ENCODE measurements around the gene AIMP1. TPM values are rescaled to one million over a fixed set of nuclear protein-coding genes. Genes with fewer than 3 reads are reported as not detected.

AIMP1 gene
- total RNA-seq, 1 experiment from 2014 or later: 25.6 TPM

- DNase-seq: no peak
- no peaks in the 10 kb centered on the region for H3K27me3 ChIP-seq (ENCODE audit: control insufficient read depth, insufficient read depth, low read length)
- no peaks in the 10 kb centered on the region; the same call in 1 of the 2 replicates for H3K36me3 ChIP-seq (replicated peaks; ENCODE audit: control insufficient read depth, insufficient read depth, low read length)
- H3K4me3 ChIP-seq (ENCODE audit: insufficient read depth, low read depth, low read length): no peak overlapping the region
These were observed 34.7 kb downstream of the AIMP1 start for GRCh38 chr4:106351016-106351415.

- DNase-seq: no peak
- Histone ChIP-seq H3K4me3 (ENCODE audit: insufficient read depth, low read depth, low read length) (no peak overlapping the region), H3K27me3 (ENCODE audit: control insufficient read depth, insufficient read depth, low read length) (no peaks in the 10 kb centered on the region), H3K36me3 (replicated peaks; ENCODE audit: control insufficient read depth, insufficient read depth, low read length) (no peaks in the 10 kb centered on the region)
These were observed 37.4 kb downstream of the AIMP1 start for GRCh38 chr4:106353786-106354185.

- Histone ChIP-seq H3K27me3 (ENCODE audit: control insufficient read depth, insufficient read depth, low read length) (no peaks in the 10 kb centered on the region), H3K36me3 (replicated peaks; ENCODE audit: control insufficient read depth, insufficient read depth, low read length) (no peaks in the 10 kb centered on the region), H3K4me3 (ENCODE audit: insufficient read depth, low read depth, low read length) (no peak overlapping the region)
- no peak for DNase-seq
These were observed 38.8 kb downstream of the AIMP1 start for GRCh38 chr4:106355193-106355592.

- H3K36me3 ChIP-seq (replicated peaks; ENCODE audit: control insufficient read depth, insufficient read depth, low read length): no peaks in the 10 kb centered on the region
- no peaks in the 10 kb centered on the region for H3K27me3 ChIP-seq (ENCODE audit: control insufficient read depth, insufficient read depth, low read length)
- no peak overlapping the region for H3K4me3 ChIP-seq (ENCODE audit: insufficient read depth, low read depth, low read length)
- no peak for DNase-seq
These were observed 42.5 kb downstream of the AIMP1 start for GRCh38 chr4:106358899-106359298.

GRCh38 chr4:106362086-106362825, 45.9 kb downstream of the AIMP1 start:
- no peaks in the 10 kb centered on the region for H3K27me3 ChIP-seq (ENCODE audit: control insufficient read depth, insufficient read depth, low read length)
- no peak for DNase-seq
- H3K4me3 ChIP-seq (ENCODE audit: insufficient read depth, low read depth, low read length): no peak overlapping the region
- H3K36me3 ChIP-seq (replicated peaks; ENCODE audit: control insufficient read depth, insufficient read depth, low read length): no peaks in the 10 kb centered on the region

- no peaks in the 10 kb centered on the region for H3K27me3 ChIP-seq (ENCODE audit: control insufficient read depth, insufficient read depth, low read length)
- no peak for DNase-seq
- no peaks in the 10 kb centered on the region for H3K36me3 ChIP-seq (replicated peaks; ENCODE audit: control insufficient read depth, insufficient read depth, low read length)
- no peak overlapping the region for H3K4me3 ChIP-seq (ENCODE audit: insufficient read depth, low read depth, low read length)
These were observed 47.9 kb downstream of the AIMP1 start for GRCh38 chr4:106364282-106364681.

GRCh38 chr4:106365613-106366012, 49.3 kb downstream of the AIMP1 start:
- H3K4me3 ChIP-seq (ENCODE audit: insufficient read depth, low read depth, low read length): no peak overlapping the region
- no peaks in the 10 kb centered on the region for H3K27me3 ChIP-seq (ENCODE audit: control insufficient read depth, insufficient read depth, low read length)
- H3K36me3 ChIP-seq (replicated peaks; ENCODE audit: control insufficient read depth, insufficient read depth, low read length): no peaks in the 10 kb centered on the region
- DNase-seq: no peak

- DNase-seq: no peak
- no peaks in the 10 kb centered on the region for H3K27me3 ChIP-seq (ENCODE audit: control insufficient read depth, insufficient read depth, low read length)
- no peak overlapping the region for H3K4me3 ChIP-seq (ENCODE audit: insufficient read depth, low read depth, low read length)
- H3K36me3 ChIP-seq (replicated peaks; ENCODE audit: control insufficient read depth, insufficient read depth, low read length): no peaks in the 10 kb centered on the region
These were observed 49.7 kb downstream of the AIMP1 start for GRCh38 chr4:106366026-106366425.

- Histone ChIP-seq H3K27me3 (ENCODE audit: control insufficient read depth, insufficient read depth, low read length) (no peaks in the 10 kb centered on the region), H3K36me3 (replicated peaks; ENCODE audit: control insufficient read depth, insufficient read depth, low read length) (no peaks in the 10 kb centered on the region), H3K4me3 (ENCODE audit: insufficient read depth, low read depth, low read length) (no peak overlapping the region)
- DNase-seq: no peak
These were observed 50.7 kb downstream of the AIMP1 start for GRCh38 chr4:106367072-106367471.

GRCh38 chr4:106368678-106369077, 52.3 kb downstream of the AIMP1 start, which contains the start of gene GIMD1:
Gene GIMD1, minus strand, starts transcription at chr4:106368778. Its CDS starts 1,343 bp downstream, at chr4:106367435.
- Histone ChIP-seq H3K4me3 (ENCODE audit: insufficient read depth, low read depth, low read length) (no peak within 1 kb of the TSS), H3K36me3 (replicated peaks; ENCODE audit: control insufficient read depth, insufficient read depth, low read length) (no peaks in the 10 kb centered on the region), H3K27me3 (ENCODE audit: control insufficient read depth, insufficient read depth, low read length) (no peaks in the 10 kb centered on the region)
- DNase-seq: no peak

GRCh38 chr4:106369456-106370060, 53.2 kb downstream of the AIMP1 start:
- Histone ChIP-seq H3K4me3 (ENCODE audit: insufficient read depth, low read depth, low read length) (no peak overlapping the region), H3K27me3 (ENCODE audit: control insufficient read depth, insufficient read depth, low read length) (no peaks in the 10 kb centered on the region), H3K36me3 (replicated peaks; ENCODE audit: control insufficient read depth, insufficient read depth, low read length) (no peaks in the 10 kb centered on the region)
- peak; percentile 5 for DNase-seq

GRCh38 chr4:106370214-106370613, 53.9 kb downstream of the AIMP1 start:
- no peak overlapping the region for H3K4me3 ChIP-seq (ENCODE audit: insufficient read depth, low read depth, low read length)
- DNase-seq: no peak
- no peaks in the 10 kb centered on the region for H3K27me3 ChIP-seq (ENCODE audit: control insufficient read depth, insufficient read depth, low read length)
- no peaks in the 10 kb centered on the region for H3K36me3 ChIP-seq (replicated peaks; ENCODE audit: control insufficient read depth, insufficient read depth, low read length)

GRCh38 chr4:106371161-106371560, 54.8 kb downstream of the AIMP1 start:
- no peaks in the 10 kb centered on the region for H3K27me3 ChIP-seq (ENCODE audit: control insufficient read depth, insufficient read depth, low read length)
- no peak for DNase-seq
- no peak overlapping the region for H3K4me3 ChIP-seq (ENCODE audit: insufficient read depth, low read depth, low read length)
- H3K36me3 ChIP-seq (replicated peaks; ENCODE audit: control insufficient read depth, insufficient read depth, low read length): no peaks in the 10 kb centered on the region

GRCh38 chr4:106373026-106373425, 56.7 kb downstream of the AIMP1 start:
- Histone ChIP-seq H3K27me3 (ENCODE audit: control insufficient read depth, insufficient read depth, low read length) (no peaks in the 10 kb centered on the region), H3K36me3 (replicated peaks; ENCODE audit: control insufficient read depth, insufficient read depth, low read length) (no peaks in the 10 kb centered on the region), H3K4me3 (ENCODE audit: insufficient read depth, low read depth, low read length) (no peak overlapping the region)
- DNase-seq: no peak

GRCh38 chr4:106380179-106380578, 63.8 kb downstream of the AIMP1 start:
- H3K27me3 ChIP-seq (ENCODE audit: control insufficient read depth, insufficient read depth, low read length): no peaks in the 10 kb centered on the region
- H3K4me3 ChIP-seq (ENCODE audit: insufficient read depth, low read depth, low read length): no peak overlapping the region
- no peaks in the 10 kb centered on the region for H3K36me3 ChIP-seq (replicated peaks; ENCODE audit: control insufficient read depth, insufficient read depth, low read length)
- no peak for DNase-seq
